Left renal cortex interstitium (tissue), 4 donors: ENCODE measurements around the gene ARPC4. TPM values are rescaled to one million over a fixed set of nuclear protein-coding genes. Genes with fewer than 3 reads are reported as not detected.
"Not testable (repeated sequence)": the region's sequence is repeated elsewhere in the genome, so short reads cannot be mapped to it uniquely, and the experiment has no call there.

ENCODE experiments used
- DNase-seq, 4 donors: peaks; one replicate each; pipeline ENCODE4 v3.0.0-alpha.2; 2013; ENCODE audit warnings: low read depth in 4 of 4, low spot score in 2 of 4, missing footprints in 1 of 4
- polyA plus RNA-seq, 4 donors: library from polyadenylated mRNA; unstranded; fragments of 120-200 nt; gene quantifications; one replicate each; pipeline ENCODE4 v1.2.1, GENCODE V29; 2013; ENCODE audit not compliant: insufficient read length in 4 of 4

ARPC4 gene
- polyA plus RNA-seq, 4 donors: 113 to 161 (median 142) TPM

GRCh38 chr3:9815986-9816385 is 23.1 kb downstream of the ARPC4 start:
- DNase-seq: no peak

GRCh38 chr3:9817436-9817835 is 24.6 kb downstream of the ARPC4 start:
- no peak for DNase-seq

- no peak for DNase-seq
Measured at GRCh38 chr3:9818666-9819335, 25.9 kb downstream of the ARPC4 start.

GRCh38 chr3:9820543-9820942 is 27.7 kb downstream of the ARPC4 start:
- no peak for DNase-seq

GRCh38 chr3:9820946-9821345 is 28.1 kb downstream of the ARPC4 start:
- DNase-seq: no peak

- DNase-seq: no peak
Measured at GRCh38 chr3:9825451-9826040, 32.7 kb downstream of the ARPC4 start.

- no peak for DNase-seq
Measured at GRCh38 chr3:9826815-9827573, 34.1 kb downstream of the ARPC4 start.

GRCh38 chr3:9828801-9829755 is 36.2 kb downstream of the ARPC4 start:
- DNase-seq: no peak

GRCh38 chr3:9831253-9831652 is 38.4 kb downstream of the ARPC4 start:
- DNase-seq: no peak

- no peak for DNase-seq
Measured at GRCh38 chr3:9833078-9833477, 40.2 kb downstream of the ARPC4 start.

GRCh38 chr3:9834520-9835380 is 41.9 kb downstream of the ARPC4 start:
- DNase-seq: no peak

GRCh38 chr3:9837701-9838582 is 45.1 kb downstream of the ARPC4 start:
- DNase-seq: no peak

GRCh38 chr3:9838856-9839255 is 46.0 kb downstream of the ARPC4 start:
- no peak for DNase-seq

GRCh38 chr3:9841015-9841414 is 48.1 kb downstream of the ARPC4 start:
- no peak for DNase-seq

- peak; percentile 91 to 95 (median 93) for DNase-seq
Measured at GRCh38 chr3:9843715-9844438, 51.0 kb downstream of the ARPC4 start, which contains the start of gene RPUSD3. Gene RPUSD3, minus strand, starts transcription at chr3:9844008. Its CDS starts 18 bp downstream, at chr3:9843990.

GRCh38 chr3:9846231-9846630 is 53.3 kb downstream of the ARPC4 start:
- DNase-seq: no peak

- no peak for DNase-seq
Measured at GRCh38 chr3:9846931-9847488, 54.1 kb downstream of the ARPC4 start.

GRCh38 chr3:9847870-9848269 is 55.0 kb downstream of the ARPC4 start:
- DNase-seq: not testable (repeated sequence)
